Vagina (tissue), 2 donors: ENCODE data around the gene NPY2R. TPM values are rescaled to one million over a fixed set of nuclear protein-coding genes. Genes with fewer than 3 reads are reported as not detected.

Source experiments
- DNase-seq, 2 donors: peaks; one replicate each; pipeline ENCODE4 v3.0.0-alpha.2; 2017; ENCODE audit errors: extremely low spot score in 2 of 2
- H3K27ac ChIP-seq: fragments of 200-600 bp; sonication (generic); one replicate; pipeline ENCODE4 v1.5.1; 2019
- H3K27me3 ChIP-seq: fragments of 200-600 bp; sonication (generic); one replicate; pipeline ENCODE4 v1.5.1; 2019
- H3K36me3 ChIP-seq, 2 donors: fragments of 200-600 bp; sonication (generic); one replicate each; pipeline ENCODE4 v1.5.1; 2017 to 2019
- H3K4me1 ChIP-seq: fragments of 200-600 bp; sonication (generic); one replicate; pipeline ENCODE4 v1.5.1; 2019
- H3K4me3 ChIP-seq, 2 donors: fragments of 200-600 bp; sonication (generic); 1 replicate in 1 of 2; 2 replicates in 1 of 2; pipeline ENCODE4 v1.5.1; 2016 to 2019
- H3K9me3 ChIP-seq: fragments of 200-600 bp; sonication (generic); one replicate; pipeline ENCODE4 v1.5.1; 2019
- POLR2A ChIP-seq, 2 donors: fragments of 450-650 bp; IDR thresholded peaks; one replicate each; pipeline ENCODE4 v1.6.1; 2017; ENCODE audit warnings: antibody characterized with exemption in 2 of 2, mild to moderate bottlenecking in 2 of 2, moderate library complexity in 2 of 2
- POLR2AphosphoS5 ChIP-seq, 2 donors: sonication (generic); formaldehyde crosslinking; IDR thresholded peaks; one replicate each; pipeline ENCODE4 v1.9.0; 2017; ENCODE audit warnings: antibody characterized with exemption in 2 of 2, mild to moderate bottlenecking in 2 of 2, low read depth in 1 of 2; ENCODE audit not compliant: insufficient read depth in 1 of 2
- intact Hi-C: fragments of 100-400 bp; cut with DNase I; formaldehyde crosslinking; loops from one replicate; pipeline ENCODE4 v1.15.1; 2023
- total RNA-seq: library from RNA; depleted of rRNA; stranded (reverse); fragments of >200 nt; gene quantifications from one replicate; pipeline ENCODE4 v1.2.3, GENCODE V29; 2016
- TF ChIP-seq, protein P1 (sequence below), 3 experiments: fragments of 450-650 bp in 2 of 3; fragments of 200-600 bp in 1 of 3; sonication (generic) in 1 of 3; IDR thresholded peaks; one replicate each; pipeline ENCODE4 v1.5.1; 2017 to 2019; ENCODE audit warnings: antibody characterized with exemption in 3 of 3, mild to moderate bottlenecking in 2 of 3, moderate library complexity in 2 of 3

NPY2R gene
- total RNA-seq, 1 donor from 2014 or later, result 0.49 TPM

- Histone ChIP-seq H3K27ac (no peak overlapping the region), H3K4me3 (no peak overlapping the region), H3K27me3 (no peaks in the 10 kb centered on the region), H3K9me3 (no peaks in the 10 kb centered on the region), H3K36me3 (no peaks in the 10 kb centered on the region), H3K4me1 (no peaks in the 10 kb centered on the region)
- TF ChIP-seq POLR2A (IDR thresholded peaks at IDR 0.05), result no peak
- TF ChIP-seq POLR2AphosphoS5 (IDR thresholded peaks at IDR 0.05; ENCODE audit: insufficient read depth in 1 of 2, low read depth in 1 of 2), result no peak
- TF ChIP-seq, protein P1, sequence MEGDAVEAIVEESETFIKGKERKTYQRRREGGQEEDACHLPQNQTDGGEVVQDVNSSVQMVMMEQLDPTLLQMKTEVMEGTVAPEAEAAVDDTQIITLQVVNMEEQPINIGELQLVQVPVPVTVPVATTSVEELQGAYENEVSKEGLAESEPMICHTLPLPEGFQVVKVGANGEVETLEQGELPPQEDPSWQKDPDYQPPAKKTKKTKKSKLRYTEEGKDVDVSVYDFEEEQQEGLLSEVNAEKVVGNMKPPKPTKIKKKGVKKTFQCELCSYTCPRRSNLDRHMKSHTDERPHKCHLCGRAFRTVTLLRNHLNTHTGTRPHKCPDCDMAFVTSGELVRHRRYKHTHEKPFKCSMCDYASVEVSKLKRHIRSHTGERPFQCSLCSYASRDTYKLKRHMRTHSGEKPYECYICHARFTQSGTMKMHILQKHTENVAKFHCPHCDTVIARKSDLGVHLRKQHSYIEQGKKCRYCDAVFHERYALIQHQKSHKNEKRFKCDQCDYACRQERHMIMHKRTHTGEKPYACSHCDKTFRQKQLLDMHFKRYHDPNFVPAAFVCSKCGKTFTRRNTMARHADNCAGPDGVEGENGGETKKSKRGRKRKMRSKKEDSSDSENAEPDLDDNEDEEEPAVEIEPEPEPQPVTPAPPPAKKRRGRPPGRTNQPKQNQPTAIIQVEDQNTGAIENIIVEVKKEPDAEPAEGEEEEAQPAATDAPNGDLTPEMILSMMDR (IDR thresholded peaks at IDR 0.05), result no peak
- no peak for DNase-seq
- intact Hi-C loops, result no loop called here
Measured at GRCh38 chr4:155228713-155229112, 20.3 kb downstream of the NPY2R start.

GRCh38 chr4:155232432-155232831 is 24.0 kb downstream of the NPY2R start:
- Histone ChIP-seq H3K4me3 (no peak overlapping the region), H3K4me1 (no peaks in the 10 kb centered on the region), H3K9me3 (no peaks in the 10 kb centered on the region), H3K36me3 (no peaks in the 10 kb centered on the region), H3K27me3 (no peaks in the 10 kb centered on the region), H3K27ac (no peak overlapping the region)
- no peak for DNase-seq
- TF ChIP-seq, protein P1 (IDR thresholded peaks at IDR 0.05), result no peak
- TF ChIP-seq POLR2A (IDR thresholded peaks at IDR 0.05), result no peak
- TF ChIP-seq POLR2AphosphoS5 (IDR thresholded peaks at IDR 0.05; ENCODE audit: insufficient read depth in 1 of 2, low read depth in 1 of 2), result no peak
- intact Hi-C loops, result no loop called here

GRCh38 chr4:155234206-155234605 is 25.8 kb downstream of the NPY2R start:
- no peak for DNase-seq
- no peak overlapping the region for H3K27ac ChIP-seq
- no peaks in the 10 kb centered on the region for H3K27me3 ChIP-seq
- TF ChIP-seq POLR2AphosphoS5 (IDR thresholded peaks at IDR 0.05; ENCODE audit: insufficient read depth in 1 of 2, low read depth in 1 of 2) (no peak), POLR2A (IDR thresholded peaks at IDR 0.05) (no peak)
- TF ChIP-seq, protein P1 (IDR thresholded peaks at IDR 0.05), result no peak
- no peak overlapping the region for H3K4me3 ChIP-seq
- no peaks in the 10 kb centered on the region for H3K4me1 ChIP-seq
- no peaks in the 10 kb centered on the region for H3K36me3 ChIP-seq
- intact Hi-C loops, result no loop called here
- no peaks in the 10 kb centered on the region for H3K9me3 ChIP-seq

DNA sequence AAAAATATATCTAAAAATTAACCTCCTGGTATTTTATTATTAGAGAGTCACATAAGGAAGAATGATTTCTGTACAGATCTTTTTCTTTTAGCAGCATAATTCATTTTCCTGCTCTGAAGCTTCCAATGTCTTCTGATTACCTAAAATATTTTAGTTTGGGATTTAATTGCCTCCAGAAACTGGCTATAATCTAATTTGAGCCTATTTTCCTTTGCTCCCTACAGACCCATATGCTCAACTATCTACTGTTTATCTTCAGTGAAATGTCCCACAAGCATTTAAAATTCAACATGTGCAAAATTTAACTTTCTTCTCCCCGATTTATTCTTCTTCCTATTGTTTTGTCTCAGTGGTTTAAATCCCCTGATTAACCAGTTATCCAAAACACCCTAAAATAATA is 29.1 kb downstream of the NPY2R start:
- Histone ChIP-seq H3K4me1 (no peaks in the 10 kb centered on the region), H3K27me3 (no peaks in the 10 kb centered on the region), H3K4me3 (no peak overlapping the region), H3K36me3 (no peaks in the 10 kb centered on the region), H3K9me3 (no peaks in the 10 kb centered on the region), H3K27ac (no peak overlapping the region)
- no peak for DNase-seq
- intact Hi-C loops, result loop anchor here (5.0 kb wide), 1 partner anchor 770 kb away; no protein-coding TSS in a partner anchor
- no peak for TF ChIP-seq POLR2A (IDR thresholded peaks at IDR 0.05)
- TF ChIP-seq, protein P1 (IDR thresholded peaks at IDR 0.05), result no peak
- no peak for TF ChIP-seq POLR2AphosphoS5 (IDR thresholded peaks at IDR 0.05; ENCODE audit: insufficient read depth in 1 of 2, low read depth in 1 of 2)

GRCh38 chr4:155241225-155241624 is 32.8 kb downstream of the NPY2R start:
- Histone ChIP-seq H3K27ac (no peak overlapping the region), H3K27me3 (no peaks in the 10 kb centered on the region), H3K36me3 (no peaks in the 10 kb centered on the region), H3K9me3 (no peaks in the 10 kb centered on the region), H3K4me3 (no peak overlapping the region), H3K4me1 (no peaks in the 10 kb centered on the region)
- TF ChIP-seq, protein P1 (IDR thresholded peaks at IDR 0.05), result no peak
- TF ChIP-seq POLR2AphosphoS5 (IDR thresholded peaks at IDR 0.05; ENCODE audit: insufficient read depth in 1 of 2, low read depth in 1 of 2) (no peak), POLR2A (IDR thresholded peaks at IDR 0.05) (no peak)
- intact Hi-C loops, result no loop called here
- no peak for DNase-seq
